ENCODE measurements around the gene FSTL5.

DNA sequence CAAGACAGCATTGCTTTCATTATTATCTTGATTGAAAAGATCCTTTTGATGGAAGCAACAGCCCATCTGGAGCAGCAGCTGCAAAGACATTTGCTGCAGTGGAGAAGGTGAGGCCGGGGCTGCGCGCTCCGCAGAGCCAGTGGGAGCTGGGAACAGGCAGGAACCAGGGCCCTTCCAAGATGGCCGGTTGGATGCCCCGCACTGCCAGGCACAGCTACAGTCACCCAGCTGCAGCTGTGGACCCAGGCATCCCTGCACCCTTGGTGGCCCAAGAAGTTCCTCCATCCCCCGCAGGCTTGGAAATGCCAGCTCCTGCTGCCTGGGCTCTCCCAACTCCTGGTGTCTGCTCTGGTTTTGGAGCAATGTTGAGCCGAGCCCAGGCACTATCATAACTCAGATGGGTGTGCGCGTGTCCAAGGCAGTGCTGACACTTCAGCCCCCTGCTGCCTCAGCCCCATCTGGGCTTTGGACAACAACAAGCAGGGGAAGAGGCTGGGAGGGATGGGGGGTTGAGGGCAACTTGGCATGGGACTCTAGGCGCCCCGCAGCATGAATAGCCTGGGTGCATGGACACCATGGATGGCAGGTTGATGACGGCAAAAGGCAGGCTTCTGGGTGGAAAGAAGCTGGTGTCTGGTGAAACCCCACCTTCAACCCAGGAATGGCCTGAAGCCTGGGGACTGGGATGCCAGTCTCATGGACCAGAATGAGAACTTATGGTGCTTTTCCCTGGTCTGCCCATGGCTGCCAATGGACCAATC, 371.8 kb downstream of the FSTL5 start:
- TF ChIP-seq, protein P1, sequence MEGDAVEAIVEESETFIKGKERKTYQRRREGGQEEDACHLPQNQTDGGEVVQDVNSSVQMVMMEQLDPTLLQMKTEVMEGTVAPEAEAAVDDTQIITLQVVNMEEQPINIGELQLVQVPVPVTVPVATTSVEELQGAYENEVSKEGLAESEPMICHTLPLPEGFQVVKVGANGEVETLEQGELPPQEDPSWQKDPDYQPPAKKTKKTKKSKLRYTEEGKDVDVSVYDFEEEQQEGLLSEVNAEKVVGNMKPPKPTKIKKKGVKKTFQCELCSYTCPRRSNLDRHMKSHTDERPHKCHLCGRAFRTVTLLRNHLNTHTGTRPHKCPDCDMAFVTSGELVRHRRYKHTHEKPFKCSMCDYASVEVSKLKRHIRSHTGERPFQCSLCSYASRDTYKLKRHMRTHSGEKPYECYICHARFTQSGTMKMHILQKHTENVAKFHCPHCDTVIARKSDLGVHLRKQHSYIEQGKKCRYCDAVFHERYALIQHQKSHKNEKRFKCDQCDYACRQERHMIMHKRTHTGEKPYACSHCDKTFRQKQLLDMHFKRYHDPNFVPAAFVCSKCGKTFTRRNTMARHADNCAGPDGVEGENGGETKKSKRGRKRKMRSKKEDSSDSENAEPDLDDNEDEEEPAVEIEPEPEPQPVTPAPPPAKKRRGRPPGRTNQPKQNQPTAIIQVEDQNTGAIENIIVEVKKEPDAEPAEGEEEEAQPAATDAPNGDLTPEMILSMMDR (IDR thresholded peaks at IDR 0.05; ENCODE audit: borderline replicate concordance, extremely low read depth, low read length, poor library complexity, severe bottlenecking) = no peak
- TF ChIP-seq EZH2 (IDR thresholded peaks at IDR 0.05; ENCODE audit: borderline replicate concordance, low read depth, low read length, severe bottlenecking) = no peak

Measured in DND-41 (cell line).